SU-DHL-6 (cell line): ENCODE data around the gene IQGAP1.

Experiments
- H2AFZ ChIP-seq: fragments of 200-600 bp; sonication (generic); 2 replicates; pipeline ENCODE4 v1.6.1; 2014; ENCODE audit warnings: low read depth, mild to moderate bottlenecking, moderate library complexity, mixed read lengths, antibody characterized with exemption, low read length; ENCODE audit not compliant: severe bottlenecking
- H3F3A ChIP-seq: fragments of 200-600 bp; shearing (Covaris generic); 2 replicates; pipeline ENCODE4 v1.6.0; 2016; ENCODE audit warnings: antibody characterized with exemption, mild to moderate bottlenecking; ENCODE audit not compliant: insufficient read depth
- H3K27ac ChIP-seq: fragments of 200-600 bp; sonication (generic); 2 replicates; pipeline ENCODE4 v1.5.1; 2016; ENCODE audit warnings: low read depth, mild to moderate bottlenecking, low read length, moderate library complexity, mixed read lengths
- H3K27me3 ChIP-seq: fragments of 200-600 bp; sonication (generic), shearing (Covaris generic); 2 replicates; pipeline ENCODE4 v1.6.0; 2014; ENCODE audit warnings: mild to moderate bottlenecking, low read length
- H3K36me3 ChIP-seq: fragments of 200-600 bp; sonication (generic); 2 replicates; pipeline ENCODE4 v1.6.1; 2014; ENCODE audit warnings: mild to moderate bottlenecking, low read length, mixed read lengths
- H3K4me2 ChIP-seq: fragments of 300-600, 200-600 bp; shearing (Covaris generic), sonication (generic); 2 replicates; pipeline ENCODE4 v1.6.0; 2014; ENCODE audit warnings: low read length, low read depth, mild to moderate bottlenecking; ENCODE audit not compliant: poor library complexity, severe bottlenecking
- H3K4me3 ChIP-seq: fragments of 200-600 bp; sonication (generic); 2 replicates; pipeline ENCODE4 v1.5.1; 2014; ENCODE audit warnings: antibody characterized with exemption, low read length, mild to moderate bottlenecking, mixed read lengths; ENCODE audit not compliant: insufficient read depth, poor library complexity, severe bottlenecking
- H3K79me2 ChIP-seq: fragments of 200-600 bp; sonication (generic); 2 replicates; pipeline ENCODE4 v1.6.1; 2014; ENCODE audit warnings: mild to moderate bottlenecking, low read length, moderate library complexity; ENCODE audit not compliant: insufficient read depth
- H3K9ac ChIP-seq: fragments of 200-600 bp; sonication (generic); 2 replicates; pipeline ENCODE4 v1.7.0; 2014; ENCODE audit warnings: mild to moderate bottlenecking, low read length
- H3K9me2 ChIP-seq: fragments of 200-600 bp; sonication (generic); replicated peaks from 2 replicates; pipeline ENCODE4 v1.6.1; 2014; ENCODE audit warnings: low read length; ENCODE audit not compliant: insufficient read depth
- H3K9me3 ChIP-seq: fragments of 200-600 bp; sonication (generic); 2 replicates; pipeline ENCODE4 v1.6.1; 2014; ENCODE audit warnings: low read length, mixed read lengths; ENCODE audit not compliant: insufficient read depth
- H4K20me1 ChIP-seq: fragments of 200-600 bp; sonication (generic); 2 replicates; pipeline ENCODE4 v1.6.1; 2014; ENCODE audit warnings: low read depth, mild to moderate bottlenecking, antibody characterized with exemption, low read length, moderate library complexity, mixed read lengths
- EZH2phosphoT487 ChIP-seq: fragments of 200-600 bp; sonication (generic), shearing (Covaris generic); conservative IDR thresholded peaks from 2 replicates; pipeline ENCODE4 v1.6.1; 2018; ENCODE audit warnings: mild to moderate bottlenecking, antibody characterized with exemption, low read length, moderate library complexity, mixed read lengths
- TF ChIP-seq, protein P1 (sequence below): fragments of 200-600 bp; sonication (generic); IDR thresholded peaks from one replicate; pipeline ENCODE4 v1.5.1; 2017; ENCODE audit warnings: antibody characterized with exemption, mild to moderate bottlenecking, low read length, moderate library complexity; ENCODE audit not compliant: insufficient read depth, poor library complexity, severe bottlenecking

The IQGAP1 gene

DNA sequence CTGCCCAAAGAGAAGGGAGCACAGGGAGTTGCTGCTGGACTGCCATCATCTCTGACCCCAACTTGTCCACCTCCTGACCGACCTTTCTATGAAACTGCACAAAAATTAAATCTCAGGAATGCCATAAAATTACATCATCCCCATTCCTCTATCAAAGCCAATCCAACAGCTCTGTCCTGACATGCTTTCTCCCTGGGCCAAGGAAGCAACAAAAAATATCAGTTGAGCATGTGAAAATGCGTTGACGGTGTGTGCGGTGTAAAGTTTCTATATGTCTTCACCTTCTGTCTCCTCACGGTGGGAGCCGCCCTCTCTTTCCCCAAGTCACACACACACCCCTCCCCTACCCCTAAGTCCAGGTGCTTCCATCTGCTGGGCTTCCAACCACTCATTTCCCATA lies 39.6 kb upstream of the IQGAP1 start:
- H3K27ac ChIP-seq: no peak overlapping the region
- H3F3A ChIP-seq: no peaks in the 10 kb centered on the region
- no peaks in the 10 kb centered on the region for H3K27me3 ChIP-seq
- no peak overlapping the region for H3K9ac ChIP-seq
- H3K9me3 ChIP-seq: no peaks in the 10 kb centered on the region
- H3K79me2 ChIP-seq: no peaks in the 10 kb centered on the region
- H4K20me1 ChIP-seq: no peaks in the 10 kb centered on the region
- no peak for TF ChIP-seq EZH2phosphoT487
- TF ChIP-seq, protein P1, sequence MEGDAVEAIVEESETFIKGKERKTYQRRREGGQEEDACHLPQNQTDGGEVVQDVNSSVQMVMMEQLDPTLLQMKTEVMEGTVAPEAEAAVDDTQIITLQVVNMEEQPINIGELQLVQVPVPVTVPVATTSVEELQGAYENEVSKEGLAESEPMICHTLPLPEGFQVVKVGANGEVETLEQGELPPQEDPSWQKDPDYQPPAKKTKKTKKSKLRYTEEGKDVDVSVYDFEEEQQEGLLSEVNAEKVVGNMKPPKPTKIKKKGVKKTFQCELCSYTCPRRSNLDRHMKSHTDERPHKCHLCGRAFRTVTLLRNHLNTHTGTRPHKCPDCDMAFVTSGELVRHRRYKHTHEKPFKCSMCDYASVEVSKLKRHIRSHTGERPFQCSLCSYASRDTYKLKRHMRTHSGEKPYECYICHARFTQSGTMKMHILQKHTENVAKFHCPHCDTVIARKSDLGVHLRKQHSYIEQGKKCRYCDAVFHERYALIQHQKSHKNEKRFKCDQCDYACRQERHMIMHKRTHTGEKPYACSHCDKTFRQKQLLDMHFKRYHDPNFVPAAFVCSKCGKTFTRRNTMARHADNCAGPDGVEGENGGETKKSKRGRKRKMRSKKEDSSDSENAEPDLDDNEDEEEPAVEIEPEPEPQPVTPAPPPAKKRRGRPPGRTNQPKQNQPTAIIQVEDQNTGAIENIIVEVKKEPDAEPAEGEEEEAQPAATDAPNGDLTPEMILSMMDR: no peak
- H3K4me3 ChIP-seq: no peak overlapping the region
- no peak overlapping the region for H2AFZ ChIP-seq
- H3K9me2 ChIP-seq: no peaks in the 10 kb centered on the region
- H3K4me2 ChIP-seq: no peak overlapping the region
- no peaks in the 10 kb centered on the region for H3K36me3 ChIP-seq

DNA sequence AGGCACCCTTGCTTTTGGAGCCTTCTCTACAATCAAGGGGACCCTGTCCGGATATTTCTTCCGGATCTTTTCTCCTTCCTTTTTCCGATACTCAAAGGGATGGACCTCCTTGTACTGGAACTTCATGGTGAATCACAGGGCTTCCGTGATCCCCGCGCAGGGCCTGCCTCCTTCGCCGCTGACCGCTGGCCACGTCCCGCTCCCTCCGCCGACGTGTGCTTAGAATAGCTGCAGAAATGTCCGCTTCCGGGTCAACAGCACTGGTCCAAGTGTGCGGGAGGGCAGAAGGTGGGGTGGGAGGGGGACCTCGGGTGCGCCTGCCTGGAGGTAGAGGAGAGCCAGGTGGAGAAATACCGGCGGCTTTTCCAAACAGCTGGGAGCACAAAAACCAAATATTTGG lies 39.0 kb upstream of the IQGAP1 start:
- Histone ChIP-seq H2AFZ (no peak overlapping the region), H3K9me3 (no peaks in the 10 kb centered on the region), H3K27ac (no peak overlapping the region), H4K20me1 (no peaks in the 10 kb centered on the region), H3K27me3 (no peaks in the 10 kb centered on the region), H3K9me2 (no peaks in the 10 kb centered on the region), H3K36me3 (no peaks in the 10 kb centered on the region), H3K79me2 (no peaks in the 10 kb centered on the region), H3K4me2 (no peak overlapping the region), H3F3A (no peaks in the 10 kb centered on the region), H3K4me3 (no peak overlapping the region), H3K9ac (no peak overlapping the region)
- TF ChIP-seq, protein P1: no peak
- no peak for TF ChIP-seq EZH2phosphoT487

DNA sequence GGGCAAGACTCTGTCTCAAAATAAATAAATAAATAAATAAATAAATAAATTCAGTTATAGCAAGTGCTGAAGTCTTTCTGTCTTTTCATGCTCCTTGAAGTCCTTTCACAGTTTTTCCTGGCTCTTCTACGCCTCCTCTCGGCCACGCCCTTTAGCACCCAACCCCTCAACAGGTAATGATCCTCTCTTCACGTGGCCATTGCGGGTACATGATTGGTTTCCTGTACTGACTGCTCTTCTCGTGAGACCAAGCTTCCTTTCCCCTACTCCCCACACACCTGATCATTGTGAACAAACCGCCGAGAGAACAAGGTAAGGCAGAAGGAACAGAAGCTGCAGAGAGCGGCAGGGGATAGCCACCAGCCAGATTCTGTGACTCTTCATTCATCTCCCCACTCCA lies 38.2 kb upstream of the IQGAP1 start:
- Histone ChIP-seq H3K9me3 (no peaks in the 10 kb centered on the region), H3K36me3 (no peaks in the 10 kb centered on the region), H3K9me2 (no peaks in the 10 kb centered on the region), H3K79me2 (no peaks in the 10 kb centered on the region), H3K4me3 (no peak overlapping the region), H3K27me3 (no peaks in the 10 kb centered on the region), H2AFZ (no peak overlapping the region), H4K20me1 (no peaks in the 10 kb centered on the region), H3F3A (no peaks in the 10 kb centered on the region), H3K9ac (no peak overlapping the region), H3K27ac (no peak overlapping the region), H3K4me2 (no peak overlapping the region)
- TF ChIP-seq, protein P1: no peak
- no peak for TF ChIP-seq EZH2phosphoT487
